Esophagus (tissue), 2 donors: ENCODE measurements around the gene BRF1. TPM values are rescaled to one million over a fixed set of nuclear protein-coding genes. Genes with fewer than 3 reads are reported as not detected.

Experiments
- H3K27ac ChIP-seq, 2 donors: one replicate each; pipeline ENCODE4 v1.5.1; 2013; ENCODE audit warnings: low read depth in 2 of 2, mild to moderate bottlenecking in 2 of 2, inconsistent platforms in 1 of 2, low read length in 1 of 2, moderate library complexity in 1 of 2
- H3K27me3 ChIP-seq, 2 donors: one replicate each; pipeline ENCODE4 v1.6.1; 2013; ENCODE audit warnings: low read length in 2 of 2, control low read depth in 1 of 2, mild to moderate bottlenecking in 1 of 2; ENCODE audit not compliant: insufficient read depth in 2 of 2, control insufficient read depth in 1 of 2
- H3K36me3 ChIP-seq, 2 donors: one replicate each; pipeline ENCODE4 v1.6.1; 2013; ENCODE audit warnings: low read length in 1 of 2; ENCODE audit not compliant: control insufficient read depth in 2 of 2, insufficient read depth in 2 of 2
- H3K4me1 ChIP-seq, 2 donors: one replicate each; pipeline ENCODE4 v1.6.1; 2013; ENCODE audit warnings: low read length in 1 of 2; ENCODE audit not compliant: control insufficient read depth in 2 of 2, insufficient read depth in 2 of 2
- H3K4me3 ChIP-seq, 2 donors: one replicate each; pipeline ENCODE4 v1.5.1; 2013; ENCODE audit warnings: low read length in 2 of 2, mild to moderate bottlenecking in 2 of 2, low read depth in 1 of 2, moderate library complexity in 1 of 2
- H3K9me3 ChIP-seq, 2 donors: one replicate each; pipeline ENCODE4 v1.6.1; 2013; ENCODE audit warnings: mild to moderate bottlenecking in 2 of 2, low read depth in 1 of 2, low read length in 1 of 2, moderate library complexity in 1 of 2; ENCODE audit not compliant: control insufficient read depth in 2 of 2, insufficient read depth in 1 of 2
- WGBS, 2 donors: extraction: QIAGEN DNeasy Blood & Tissue Kit; methylation state at CpG; one replicate each; pipeline ENCODE4 v1.1.7; 2013; 5-methylcytosine and 5-hydroxymethylcytosine counted together
- polyA plus RNA-seq, 2 donors: library from polyadenylated mRNA; stranded (reverse); fragments of 200-250 nt; gene quantifications; one replicate each; pipeline ENCODE4 v1.2.3, GENCODE V29; 2013
- donor health status: healthy with polysubstance abuse.
- donor health status: Bipolar disorder and iron deficiency.

The BRF1 gene
- polyA plus RNA-seq, 2 donors = 11.1 to 30.2 TPM

DNA sequence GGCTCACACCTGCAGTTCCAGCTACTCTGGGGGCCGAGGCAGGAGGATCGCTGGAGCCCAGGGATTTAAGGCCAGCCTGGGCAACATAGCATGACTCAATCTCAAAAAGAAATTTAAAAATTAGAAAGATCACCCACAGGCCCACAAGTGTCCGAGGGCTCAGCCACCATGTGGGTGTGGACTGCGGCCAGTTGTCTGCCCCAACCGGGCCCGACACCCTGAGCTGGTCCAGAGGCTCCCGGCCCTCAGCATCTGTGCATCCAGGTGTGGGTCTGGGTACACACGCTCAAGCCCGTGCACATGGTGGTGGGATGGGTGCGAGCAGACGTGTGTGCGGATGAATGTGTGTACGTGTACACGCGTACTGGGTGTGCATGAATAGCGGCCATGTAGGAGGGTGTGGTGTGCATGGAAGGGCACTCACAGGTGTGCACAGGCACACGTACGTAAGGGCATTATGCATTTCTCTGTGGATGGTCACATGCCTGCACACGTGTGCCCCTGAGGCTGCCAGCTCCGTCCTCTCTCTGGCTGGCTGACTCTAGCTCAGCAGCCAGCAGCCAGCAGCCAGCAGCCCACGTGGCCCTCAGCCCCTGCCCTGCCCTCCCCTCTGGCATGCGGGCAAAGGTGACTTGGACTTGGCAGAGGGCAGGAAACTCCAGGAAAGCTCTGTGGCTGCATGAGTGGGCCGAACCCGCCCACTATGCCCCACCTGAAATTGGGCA is 96.4 kb downstream of the BRF1 start:
- H3K27ac ChIP-seq = no peak overlapping the region
- 39 to 41% methylated on average over 24 of the region's 24 CpGs for WGBS, 2 donors

DNA sequence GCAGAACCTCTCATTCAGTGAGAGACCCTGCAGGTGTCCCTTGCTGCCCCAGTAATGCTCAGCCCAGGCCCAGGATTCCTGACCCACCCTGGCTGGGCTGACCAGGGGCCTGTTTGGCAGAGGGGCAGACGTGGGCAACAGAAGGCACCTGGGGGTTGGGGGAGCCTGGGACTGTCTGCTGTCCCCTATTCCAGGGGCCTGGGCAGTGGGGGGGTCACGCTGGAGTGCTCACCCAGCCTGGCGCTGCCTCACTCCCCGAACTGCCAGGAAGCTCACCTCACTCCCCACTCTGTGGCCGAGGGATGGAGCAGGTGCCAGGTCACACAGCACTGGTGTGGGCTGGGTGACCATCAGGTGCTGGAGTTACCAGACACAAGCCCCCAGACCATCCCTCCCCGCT is 97.1 kb downstream of the BRF1 start:
- H3K36me3 ChIP-seq = no peaks in the 10 kb centered on the region
- WGBS, 2 donors = 52 to 71% methylated on average over 3 to 6 of the region's 6 CpGs
- no peak overlapping the region for H3K4me3 ChIP-seq
- H3K27me3 ChIP-seq = no peaks in the 10 kb centered on the region
- no peak overlapping the region for H3K27ac ChIP-seq
- H3K4me1 ChIP-seq = peaks cover 8 to 21% of the 10 kb centered on the region in 2 donors
- no peaks in the 10 kb centered on the region for H3K9me3 ChIP-seq

More for the DNA sequence above, 96.4 kb downstream of the BRF1 start:
- Histone ChIP-seq H3K27me3 (no peaks in the 10 kb centered on the region), H3K9me3 (no peaks in the 10 kb centered on the region), H3K36me3 (peaks cover 0 to 3% of the 10 kb centered on the region in 2 donors), H3K4me1 (peaks cover 8 to 21% of the 10 kb centered on the region in 2 donors), H3K4me3 (no peak overlapping the region)

DNA sequence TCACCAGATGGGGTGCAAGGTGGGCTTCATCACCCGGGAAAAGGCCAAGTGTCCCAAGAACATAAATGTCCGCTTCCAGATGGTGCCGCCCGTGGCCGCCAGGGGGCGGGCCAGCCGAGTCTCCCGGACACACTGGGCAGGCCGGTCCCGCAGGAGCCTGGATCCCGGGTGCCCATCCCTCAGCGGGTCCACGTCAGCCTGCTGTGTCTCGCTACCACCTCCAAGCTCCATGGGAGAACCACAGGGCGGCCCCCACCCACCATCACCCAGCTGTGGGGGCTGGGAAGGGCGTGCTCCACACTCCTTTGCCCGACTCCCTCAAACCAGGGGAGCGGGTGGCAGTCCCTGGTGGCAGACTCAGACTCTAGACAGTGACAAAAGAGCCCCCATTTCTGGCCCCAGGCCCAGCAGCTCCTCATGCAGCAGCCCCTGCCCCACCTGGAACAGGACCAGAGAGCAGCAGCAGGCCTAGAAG is 97.7 kb downstream of the BRF1 start:
- H3K36me3 ChIP-seq = no peaks in the 10 kb centered on the region
- no peak overlapping the region for H3K4me3 ChIP-seq
- no peak overlapping the region for H3K27ac ChIP-seq
- WGBS, 2 donors = 6 to 8% methylated on average over 18 of the region's 18 CpGs
- no peaks in the 10 kb centered on the region for H3K9me3 ChIP-seq
- H3K27me3 ChIP-seq = no peaks in the 10 kb centered on the region
- peaks cover 8 to 21% of the 10 kb centered on the region in 2 donors for H3K4me1 ChIP-seq

DNA sequence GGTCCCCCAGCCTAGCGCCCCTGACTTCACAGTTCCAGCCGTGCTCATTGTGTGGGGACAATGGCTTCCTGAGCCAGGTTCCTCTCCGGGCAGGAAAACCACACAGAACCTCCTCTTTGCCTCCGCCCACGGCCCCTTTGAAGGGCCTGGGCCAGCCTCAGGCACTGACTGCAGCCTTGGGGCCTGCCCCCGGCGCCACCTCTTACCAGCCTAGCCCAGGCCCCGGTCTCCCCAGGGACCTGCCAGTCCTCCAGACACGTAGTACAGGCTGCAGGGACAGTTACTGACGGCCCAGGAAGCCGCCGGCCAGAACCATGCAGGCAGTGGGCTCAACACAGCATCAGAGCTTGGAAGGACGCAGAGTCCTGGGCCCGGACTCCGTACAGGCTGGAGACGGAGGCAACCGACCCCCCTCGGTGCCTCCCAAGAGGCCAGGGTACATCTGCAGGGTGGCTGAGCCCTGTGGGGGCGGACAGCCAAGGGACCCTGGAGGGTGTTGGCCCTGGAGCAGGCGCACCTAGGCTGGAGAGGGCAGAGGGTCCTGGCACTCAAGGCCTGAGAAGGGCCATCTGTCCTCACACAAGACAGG is 98.8 kb downstream of the BRF1 start:
- H3K27ac ChIP-seq = no peak overlapping the region
- no peaks in the 10 kb centered on the region for H3K9me3 ChIP-seq
- H3K4me1 ChIP-seq = peaks cover 8 to 20% of the 10 kb centered on the region in 2 donors
- 47 to 50% methylated on average over 20 of the region's 20 CpGs for WGBS, 2 donors
- H3K27me3 ChIP-seq = no peaks in the 10 kb centered on the region
- no peak overlapping the region for H3K4me3 ChIP-seq
- no peaks in the 10 kb centered on the region for H3K36me3 ChIP-seq

DNA sequence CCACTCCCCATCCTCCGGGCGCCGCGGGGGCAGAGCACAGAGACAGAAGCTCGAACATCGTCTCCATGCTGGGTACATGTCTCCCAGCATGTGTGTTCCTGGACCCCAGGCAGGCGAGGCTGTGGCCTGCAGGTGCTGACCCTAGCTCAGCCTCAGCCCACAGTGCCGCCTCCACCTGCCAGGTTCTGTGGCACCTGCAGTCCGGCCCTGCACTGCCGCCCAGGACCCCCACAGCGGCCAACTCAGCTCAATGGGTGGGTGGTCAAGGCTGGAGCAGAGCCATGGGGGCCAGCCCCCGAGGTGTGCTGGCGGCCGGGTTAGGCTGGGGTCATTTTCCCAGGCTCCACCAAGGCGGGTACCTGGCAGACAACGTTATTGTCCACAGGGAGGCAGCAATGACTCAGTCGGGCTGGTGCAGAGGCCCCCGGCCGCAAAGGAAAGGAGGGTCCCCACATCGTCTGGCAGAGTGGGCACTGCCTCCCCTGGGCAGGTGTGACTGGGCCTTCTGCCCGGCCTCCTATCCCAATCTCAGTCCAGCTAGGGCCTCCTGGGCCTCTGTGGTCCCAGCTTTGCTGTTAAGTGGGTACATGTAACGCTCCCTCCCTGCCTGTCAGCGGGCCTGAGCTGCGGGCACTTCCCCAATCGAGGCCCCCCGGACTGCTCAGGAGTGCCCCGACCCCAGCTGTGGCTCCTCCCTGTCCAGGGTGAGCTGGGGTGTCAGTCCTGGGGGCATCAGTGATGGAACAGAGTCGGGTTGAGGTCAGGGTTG is 99.5 kb downstream of the BRF1 start:
- Histone ChIP-seq H3K27me3 (peaks cover 0 to 5% of the 10 kb centered on the region in 2 donors), H3K4me1 (peaks cover 8 to 20% of the 10 kb centered on the region in 2 donors), H3K9me3 (no peaks in the 10 kb centered on the region), H3K36me3 (no peaks in the 10 kb centered on the region), H3K4me3 (no peak overlapping the region), H3K27ac (no peak overlapping the region)
- 52 to 56% methylated on average over 28 of the region's 28 CpGs for WGBS, 2 donors

DNA sequence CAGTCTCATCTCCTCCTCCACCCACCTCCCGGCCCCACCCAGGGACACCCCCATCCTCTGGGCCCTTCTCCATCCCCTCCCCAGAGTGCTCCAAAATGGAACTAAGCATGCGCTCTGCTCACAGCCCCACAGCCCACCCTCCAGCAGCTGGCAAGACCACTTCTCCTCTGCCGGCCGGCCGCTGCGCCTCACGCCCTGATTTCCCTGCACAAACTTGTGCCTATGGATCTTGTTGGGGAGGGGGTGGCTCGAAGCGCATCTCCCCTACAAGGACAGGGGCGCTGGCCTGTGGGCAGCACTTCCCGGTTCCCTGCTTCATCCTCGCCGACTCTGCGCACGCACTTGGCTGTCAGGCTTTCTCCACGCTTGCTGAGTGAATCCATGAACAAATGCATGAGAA is 100.2 kb downstream of the BRF1 start:
- no peaks in the 10 kb centered on the region for H3K36me3 ChIP-seq
- H3K27me3 ChIP-seq = peaks cover 0 to 11% of the 10 kb centered on the region in 2 donors
- peaks cover 8 to 24% of the 10 kb centered on the region in 2 donors for H3K4me1 ChIP-seq
- no peak overlapping the region for H3K27ac ChIP-seq
- peaks cover 0 to 3% of the 10 kb centered on the region in 2 donors for H3K9me3 ChIP-seq
- WGBS, 2 donors = 80 to 86% methylated on average over 16 of the region's 16 CpGs
- H3K4me3 ChIP-seq = no peak overlapping the region

DNA sequence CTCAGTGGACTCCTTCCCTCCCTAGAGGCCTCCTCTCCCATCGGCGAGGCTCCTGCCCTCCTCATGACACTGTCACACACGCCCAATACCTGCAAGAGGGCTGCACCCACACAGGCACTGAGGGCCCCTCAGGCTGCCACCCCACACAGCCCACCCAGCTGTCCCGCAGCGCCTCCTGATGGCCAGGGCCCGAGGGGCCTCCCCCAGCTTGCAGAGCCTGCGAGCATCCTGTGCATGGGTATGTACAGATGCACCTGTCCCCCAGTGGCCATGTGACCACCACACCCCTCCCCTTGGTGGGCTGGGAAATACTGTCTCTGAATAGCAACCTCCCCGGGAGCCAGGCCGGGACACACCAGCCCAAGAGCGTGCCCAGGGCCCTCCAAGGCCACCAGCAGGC is 100.7 kb downstream of the BRF1 start:
- Histone ChIP-seq H3K27ac (no peak overlapping the region), H3K36me3 (no peaks in the 10 kb centered on the region), H3K4me3 (no peak overlapping the region), H3K9me3 (peaks cover 0 to 3% of the 10 kb centered on the region in 2 donors), H3K4me1 (peaks cover 8 to 24% of the 10 kb centered on the region in 2 donors), H3K27me3 (peaks cover 0 to 11% of the 10 kb centered on the region in 2 donors)
- WGBS, 2 donors = 84 to 87% methylated on average over 10 of the region's 10 CpGs

DNA sequence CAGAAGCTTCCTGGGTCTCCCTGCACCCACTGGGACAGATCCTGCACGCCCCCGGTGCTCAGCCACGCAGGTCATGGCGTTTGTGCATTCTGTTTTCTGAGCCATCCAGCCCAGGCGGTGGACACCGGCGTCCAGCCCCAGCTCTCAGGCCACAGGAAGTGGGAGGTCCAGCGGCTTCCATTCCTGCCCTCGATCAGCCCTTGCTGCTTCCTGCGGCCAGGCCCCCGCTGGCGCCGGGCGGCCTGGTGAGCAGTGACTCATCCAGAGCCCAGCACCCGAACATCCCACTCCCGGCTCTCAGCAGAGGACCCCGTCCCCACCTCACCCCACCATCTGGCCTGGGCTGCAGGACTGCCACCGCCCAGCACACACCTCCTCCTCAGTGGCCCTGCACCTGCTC is 101.7 kb downstream of the BRF1 start:
- WGBS, 2 donors = 51 to 65% methylated on average over 18 of the region's 18 CpGs

DNA sequence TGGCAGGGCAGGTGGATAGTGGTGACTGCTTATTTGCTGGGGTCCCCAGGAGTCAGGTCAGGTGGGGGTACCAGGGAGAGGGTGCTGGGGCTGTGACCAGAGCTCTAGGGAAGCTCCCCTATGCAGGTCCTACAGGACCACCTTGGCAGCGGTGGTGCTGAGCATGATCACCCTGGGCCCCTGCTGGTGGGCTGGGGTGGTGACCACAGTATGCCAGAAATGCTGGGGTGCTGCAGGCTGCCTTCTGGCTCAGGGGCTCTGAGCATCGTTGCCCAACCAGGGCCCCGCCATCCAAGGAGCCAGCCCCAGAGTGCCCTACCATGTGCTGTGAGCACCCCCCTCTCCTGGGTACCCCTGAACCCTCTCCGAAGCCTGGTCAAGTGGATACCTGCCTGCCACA is 102.2 kb downstream of the BRF1 start:
- WGBS, 2 donors = 52 to 76% methylated on average over 4 of the region's 4 CpGs
- peaks cover 0 to 3% of the 10 kb centered on the region in 2 donors for H3K9me3 ChIP-seq
- no peaks in the 10 kb centered on the region for H3K36me3 ChIP-seq
- H3K27me3 ChIP-seq = peaks cover 0 to 11% of the 10 kb centered on the region in 2 donors
- H3K27ac ChIP-seq = peak overlapping the region in 1 of 2 donors; percentile 19
- no peak overlapping the region for H3K4me3 ChIP-seq
- peaks cover 0 to 18% of the 10 kb centered on the region in 2 donors for H3K4me1 ChIP-seq

More for the DNA sequence above, 101.7 kb downstream of the BRF1 start:
- peaks cover 0 to 11% of the 10 kb centered on the region in 2 donors for H3K27me3 ChIP-seq
- H3K27ac ChIP-seq = peak overlapping the region in 1 of 2 donors; percentile 19
- no peaks in the 10 kb centered on the region for H3K36me3 ChIP-seq
- peaks cover 0 to 3% of the 10 kb centered on the region in 2 donors for H3K9me3 ChIP-seq
- H3K4me3 ChIP-seq = no peak overlapping the region
- peaks cover 2 to 21% of the 10 kb centered on the region in 2 donors for H3K4me1 ChIP-seq
